NCI-H1105 treated with DMSO at 0.1 percent for 48 hours (cell line): ENCODE measurements around the gene EARS2.
"Not testable (repeated sequence)": the region's sequence is repeated elsewhere in the genome, so short reads cannot be mapped to it uniquely, and the experiment has no call there.

Experiments
- DNase-seq: peaks from one replicate; lab custom pipeline; 2025; lab: John Stamatoyannopoulos, UW

The EARS2 gene

DNA sequence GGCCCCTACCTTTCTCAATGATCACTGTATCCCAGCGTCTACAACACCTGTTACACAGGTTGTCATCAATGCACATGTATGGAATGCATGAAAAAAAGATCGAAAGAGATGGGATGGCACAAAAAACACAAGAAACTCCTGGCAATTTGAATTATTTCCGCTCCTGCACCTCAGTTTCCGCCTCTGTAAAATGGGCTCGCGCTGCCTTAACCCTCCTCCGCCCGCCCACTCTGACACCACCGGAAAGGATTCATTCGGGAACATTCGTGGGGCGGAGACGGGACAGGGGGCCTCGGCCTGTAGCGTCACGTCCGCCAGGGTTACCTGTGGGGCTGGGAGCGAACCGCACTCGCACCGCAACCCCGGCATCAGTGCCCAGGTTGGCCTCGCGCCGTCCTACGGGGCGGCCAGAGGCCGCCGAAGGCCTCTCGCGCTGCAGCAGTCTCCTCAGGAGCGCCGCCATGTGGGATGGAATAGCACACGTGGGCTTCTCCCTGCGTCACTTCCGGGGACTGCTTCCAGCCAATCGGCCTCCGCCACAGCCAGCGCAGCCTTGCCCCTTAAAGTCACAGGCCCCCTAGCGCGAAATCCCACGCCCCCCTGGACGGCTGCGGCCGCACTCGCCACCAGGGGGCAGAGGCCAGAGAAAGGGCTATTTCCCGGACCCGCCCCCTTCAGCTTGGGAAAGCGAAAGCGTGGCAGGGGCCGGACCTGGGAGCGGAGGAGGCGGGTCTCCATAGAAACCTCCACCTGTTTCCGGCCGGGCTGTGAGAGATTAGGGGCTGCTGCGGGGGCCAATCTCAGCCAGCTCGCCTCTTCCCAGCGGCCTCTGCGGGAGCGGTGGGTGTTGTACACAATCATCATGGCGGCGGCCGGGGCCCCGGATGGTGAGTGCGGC lies at the start of gene EARS2, which contains the start of gene UBFD1:
Gene EARS2 (minus strand): TSS at position 470 of the 898 bp plus-strand sequence. CDS start 7 bp downstream, at position 463.
Gene UBFD1 (plus strand): TSS at position 847 of the 898 bp plus-strand sequence. CDS start 16 bp downstream, at position 863.
- DNase-seq, result peak; percentile 96

DNA sequence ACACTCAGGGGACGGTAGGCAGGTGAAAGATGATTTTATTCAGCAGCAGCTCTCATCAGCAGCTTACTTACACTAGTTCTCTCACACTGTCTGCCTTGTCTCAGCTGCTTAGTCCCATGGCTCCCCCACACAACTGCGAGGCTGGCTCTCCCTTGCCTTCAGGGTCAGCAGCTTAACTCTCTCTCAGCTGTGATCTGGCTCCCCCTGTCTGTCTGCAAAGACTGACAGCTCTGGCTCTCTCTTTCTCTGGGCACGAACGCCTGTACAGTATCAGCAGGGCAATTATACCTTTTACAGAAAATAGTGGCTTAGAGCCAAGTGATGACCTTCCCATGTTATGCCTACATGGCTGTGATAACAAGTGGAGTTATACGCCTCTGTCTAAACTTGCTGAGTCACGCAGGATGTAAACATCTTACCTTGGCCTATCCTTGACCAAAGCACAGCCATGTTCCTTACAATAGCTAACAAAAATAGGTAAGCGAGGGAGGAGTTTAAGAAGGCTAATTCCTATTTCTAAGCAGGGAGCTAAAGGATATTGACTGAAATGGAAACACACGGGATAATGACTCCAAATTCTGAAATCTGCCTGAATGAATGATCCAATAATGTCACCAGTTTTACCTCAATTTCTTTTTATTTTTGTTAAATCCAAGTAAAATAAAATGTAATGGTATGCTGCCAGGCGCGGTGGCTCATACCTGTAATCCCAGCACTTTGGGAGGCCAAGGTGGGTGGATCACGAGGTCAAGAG lies 40.0 kb upstream of the EARS2 start:
- DNase-seq, result peak; percentile 60

- peak; percentile 73 for DNase-seq
Measured at GRCh38 chr16:23595951-23596720, 39.0 kb upstream of the EARS2 start, which contains the start of gene NDUFAB1. Gene NDUFAB1 (minus strand): TSS chr16:23596316. CDS start chr16:23596290, 26 bp downstream.

GRCh38 chr16:23595246-23595950 lies 38.2 kb upstream of the EARS2 start:
- DNase-seq, result no peak

DNA sequence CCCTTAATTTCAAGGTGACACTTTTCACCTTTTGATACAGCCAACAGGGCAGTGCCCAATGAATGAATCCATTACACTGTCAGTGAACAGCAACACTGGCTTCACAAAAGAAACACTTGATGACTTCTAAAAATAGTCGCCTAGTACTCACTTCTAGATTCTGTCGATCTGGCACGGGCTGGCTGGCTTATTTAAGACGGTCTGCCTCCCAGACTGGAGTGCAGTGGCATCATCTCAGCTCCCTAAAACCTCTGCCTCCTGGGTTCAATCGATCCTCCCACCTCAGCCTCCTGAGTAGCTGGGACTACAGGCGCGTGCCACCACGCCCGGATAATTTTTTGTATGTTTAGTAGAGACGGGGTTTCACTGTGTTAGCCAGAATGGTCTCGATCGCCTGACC lies 37.0 kb upstream of the EARS2 start:
- DNase-seq, result no peak

DNA sequence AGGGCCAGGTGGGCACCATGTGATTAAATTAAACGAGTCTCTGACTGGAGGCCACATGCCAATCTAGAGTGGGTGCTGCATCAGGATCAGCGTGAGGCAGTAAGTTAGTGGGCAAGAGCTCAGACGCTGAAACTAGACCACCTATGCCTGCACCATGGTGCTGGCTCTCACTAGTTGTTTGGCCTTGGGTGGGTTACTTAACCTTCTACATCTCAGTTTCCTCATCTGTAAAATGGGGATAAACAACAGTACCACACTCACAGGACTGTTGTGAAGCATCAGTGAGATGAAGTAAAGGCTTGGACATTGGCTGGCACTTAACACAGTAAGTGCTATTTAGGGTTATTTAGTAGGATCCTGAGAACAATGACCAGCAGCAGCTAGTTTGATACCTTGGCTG lies 33.0 kb upstream of the EARS2 start:
- DNase-seq, result no peak

DNA sequence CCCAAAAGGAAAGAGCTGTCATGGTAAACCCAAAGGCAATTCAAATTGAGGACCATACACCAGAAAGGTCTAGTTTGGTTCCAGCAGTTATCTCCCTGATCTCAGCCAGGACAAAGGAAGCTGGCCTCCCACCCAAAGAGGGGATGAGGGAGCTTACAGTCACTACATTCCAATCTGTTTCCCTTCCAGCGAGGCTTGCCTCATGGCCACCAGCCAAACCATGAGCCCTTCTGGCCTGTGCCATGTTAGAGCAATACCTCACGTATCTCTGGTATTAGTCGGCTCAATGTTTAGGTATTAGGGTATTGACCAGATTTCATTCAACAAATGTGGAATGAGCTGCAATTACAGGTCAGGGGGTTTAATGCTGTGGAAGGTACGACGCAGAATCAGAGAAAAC lies 30.6 kb upstream of the EARS2 start:
- no peak for DNase-seq

- DNase-seq, result no peak
Measured at GRCh38 chr16:23584186-23585076, 27.3 kb upstream of the EARS2 start.

- DNase-seq, result not testable (repeated sequence)
Measured at GRCh38 chr16:23583271-23583670, 26.1 kb upstream of the EARS2 start.

DNA sequence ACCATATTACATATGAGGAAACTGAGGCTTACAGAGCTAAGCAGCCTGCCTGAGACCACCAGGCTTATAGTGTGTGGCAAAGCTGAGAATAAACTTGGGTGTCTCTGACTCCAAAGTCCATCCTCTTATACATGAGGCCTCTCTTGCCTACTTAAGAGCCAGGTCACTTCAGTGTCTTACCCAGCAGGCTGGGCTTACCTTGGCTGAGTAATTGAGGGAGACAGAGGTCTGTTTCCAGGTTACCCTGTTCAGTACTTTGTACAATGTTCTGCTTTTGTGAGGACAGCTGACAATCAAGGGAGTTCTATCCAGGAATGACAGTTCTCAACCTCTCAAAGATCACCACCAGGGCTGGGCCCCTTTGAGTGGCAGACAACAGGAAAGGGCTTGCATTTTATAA lies 24.6 kb upstream of the EARS2 start:
- DNase-seq, result no peak

DNA sequence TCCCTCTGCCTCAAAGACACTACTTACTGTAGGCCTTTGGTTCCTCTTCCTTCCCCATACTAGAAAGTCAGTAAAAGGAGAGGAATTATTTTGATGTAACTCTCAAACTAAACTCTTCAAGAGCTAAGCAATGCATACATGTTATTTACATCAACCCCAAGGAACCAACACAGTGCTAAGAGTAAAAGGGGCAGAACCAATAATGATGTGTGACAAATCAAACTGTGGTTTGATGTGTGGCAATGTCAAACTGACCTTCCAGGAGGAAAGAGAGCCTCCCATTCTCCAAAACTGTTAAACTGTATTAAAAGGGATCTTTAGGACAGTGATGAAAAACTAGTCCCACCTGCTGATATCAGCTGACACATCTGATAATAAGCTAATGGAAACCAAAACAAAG lies 23.2 kb upstream of the EARS2 start:
- no peak for DNase-seq

DNA sequence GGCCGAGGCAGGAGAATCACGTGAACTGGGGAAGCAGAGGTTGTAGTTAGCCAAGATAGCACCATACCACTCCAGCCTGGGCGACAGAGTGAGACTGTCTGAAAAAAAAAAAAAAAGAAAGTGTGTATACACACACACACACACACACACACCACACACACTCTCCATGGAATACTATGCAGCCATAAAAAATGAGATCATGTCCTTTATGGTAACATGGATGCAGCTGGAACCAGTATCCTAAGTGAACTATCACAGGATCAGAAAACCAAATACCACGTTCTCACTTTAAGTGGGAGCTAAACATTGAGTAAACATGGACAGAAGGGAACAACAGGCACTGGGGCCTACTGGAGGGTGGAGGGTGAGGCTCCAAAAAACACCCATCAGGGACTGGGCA lies 22.2 kb upstream of the EARS2 start:
- no peak for DNase-seq

GRCh38 chr16:23578101-23578830 lies 21.1 kb upstream of the EARS2 start:
- no peak for DNase-seq

- no peak for DNase-seq
Measured at GRCh38 chr16:23577493-23577892, 20.3 kb upstream of the EARS2 start.

GRCh38 chr16:23575834-23576233 lies 18.7 kb upstream of the EARS2 start:
- DNase-seq, result no peak

GRCh38 chr16:23573817-23574216 lies 16.7 kb upstream of the EARS2 start:
- no peak for DNase-seq

DNA sequence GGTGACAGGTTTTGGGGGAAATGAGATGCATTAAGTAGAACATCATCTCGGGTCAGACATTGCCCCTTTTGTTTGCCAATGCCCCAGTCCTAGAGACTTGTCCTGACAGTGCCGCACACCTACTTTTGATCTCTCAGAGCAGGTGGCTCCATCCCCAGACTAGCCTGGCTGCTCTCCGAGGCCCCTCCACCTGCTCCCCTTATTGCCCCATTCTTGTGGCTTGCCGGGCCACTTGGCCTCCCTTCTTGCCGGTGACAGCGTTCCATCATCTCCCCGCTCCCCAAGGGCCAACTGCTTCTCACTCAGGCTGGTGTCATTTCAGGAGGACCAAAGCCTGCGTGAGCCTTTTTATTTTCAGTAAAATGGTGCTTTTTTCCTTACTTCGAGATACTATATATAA lies 15.2 kb upstream of the EARS2 start:
- no peak for DNase-seq

DNA sequence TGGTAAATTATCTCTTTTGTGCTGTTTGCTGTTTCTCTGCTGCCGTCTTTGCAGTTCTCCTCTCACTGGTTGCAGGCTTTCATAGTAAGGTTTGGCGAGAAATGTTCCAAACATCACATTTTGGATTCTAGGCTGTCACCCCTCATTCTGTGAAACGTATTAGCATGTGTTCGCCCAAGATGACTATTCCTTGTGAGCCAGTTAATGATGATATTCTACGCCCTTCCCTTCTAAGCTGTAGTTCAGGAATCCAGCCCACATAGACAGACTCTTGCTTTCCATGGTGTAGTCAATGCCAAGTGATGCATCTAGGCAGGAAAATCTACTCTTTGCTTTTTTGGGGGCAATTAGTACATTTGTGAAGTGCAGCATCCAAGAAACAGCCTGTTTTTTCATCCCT lies 14.7 kb upstream of the EARS2 start:
- no peak for DNase-seq

- no peak for DNase-seq
Measured at GRCh38 chr16:23570992-23571632, 14.0 kb upstream of the EARS2 start.
